Measurements from ENCODE around the gene SOX15.

SOX15 gene

GRCh38 chr17:7549401-7550055, 40.4 kb downstream of the SOX15 start:
- no peak for TF ChIP-seq CTCF (conservative IDR thresholded peaks at IDR 0.05; ENCODE audit: low read depth)
- ChIA-PET POLR2A (ENCODE audit: low non-redundant PET) (no interaction called here), CTCF (interaction anchor here (0.7 to 0.8 kb wide), 2 partner anchors 8 to 11 kb away, joined by 3 read pairs; no protein-coding TSS in a partner anchor)
- DNase-seq (ENCODE audit: low spot score): no peak
- H3K27ac ChIP-seq: peak overlapping the region; percentile 53

- CTCF ChIA-PET: interaction anchor here (0.8 kb wide), 1 partner anchor 12 kb away, joined by 3 read pairs; no protein-coding TSS in a partner anchor
- no peak for TF ChIP-seq CTCF (conservative IDR thresholded peaks at IDR 0.05; ENCODE audit: low read depth)
- peak within 1 kb of the TSS; percentile 53 for H3K27ac ChIP-seq
- DNase-seq (ENCODE audit: low spot score): no peak
- POLR2A ChIA-PET (ENCODE audit: low non-redundant PET): no interaction called here
Measured at GRCh38 chr17:7548585-7549400, 41.1 kb downstream of the SOX15 start, which contains the start of gene TNFSF12. Gene TNFSF12, plus strand, starts transcription at chr17:7549058. Its CDS starts 96 bp downstream, at chr17:7549154.

GRCh38 chr17:7544911-7545310, 45.0 kb downstream of the SOX15 start:
- H3K27ac ChIP-seq: no peak overlapping the region
- no peak for TF ChIP-seq CTCF (conservative IDR thresholded peaks at IDR 0.05; ENCODE audit: low read depth)
- ChIA-PET POLR2A (ENCODE audit: low non-redundant PET) (no interaction called here), CTCF (interaction anchor here (0.7 to 1.6 kb wide), 2 partner anchors 16 to 221 kb away, joined by 3 to 4 read pairs; no protein-coding TSS in a partner anchor)
- no peak for DNase-seq (ENCODE audit: low spot score)

GRCh38 chr17:7541074-7541621, 48.7 kb downstream of the SOX15 start:
- no peak for TF ChIP-seq CTCF (conservative IDR thresholded peaks at IDR 0.05; ENCODE audit: low read depth)
- H3K27ac ChIP-seq: no peak overlapping the region
- POLR2A ChIA-PET (ENCODE audit: low non-redundant PET): no interaction called here
- DNase-seq (ENCODE audit: low spot score): no peak
- CTCF ChIA-PET: interaction anchor here (0.6 to 0.7 kb wide), 2 partner anchors 9 to 11 kb away, joined by 3 read pairs; no protein-coding TSS in a partner anchor

GRCh38 chr17:7538891-7539545, 50.9 kb downstream of the SOX15 start:
- ChIA-PET POLR2A (ENCODE audit: low non-redundant PET) (no interaction called here), CTCF (no interaction called here)
- DNase-seq (ENCODE audit: low spot score): no peak
- no peak for TF ChIP-seq CTCF (conservative IDR thresholded peaks at IDR 0.05; ENCODE audit: low read depth)
- H3K27ac ChIP-seq: no peak overlapping the region
